HG02852 (cell line): ENCODE measurements around the gene NKG7.

Experiments used
- ATAC-seq: cut with Tn5 transposase; IDR thresholded peaks from one replicate; pipeline ENCODE4 v1.9.1; 2021; ENCODE audit warnings: mild to moderate bottlenecking, moderate library complexity; ENCODE audit not compliant: unreplicated experiment

Gene NKG7

DNA sequence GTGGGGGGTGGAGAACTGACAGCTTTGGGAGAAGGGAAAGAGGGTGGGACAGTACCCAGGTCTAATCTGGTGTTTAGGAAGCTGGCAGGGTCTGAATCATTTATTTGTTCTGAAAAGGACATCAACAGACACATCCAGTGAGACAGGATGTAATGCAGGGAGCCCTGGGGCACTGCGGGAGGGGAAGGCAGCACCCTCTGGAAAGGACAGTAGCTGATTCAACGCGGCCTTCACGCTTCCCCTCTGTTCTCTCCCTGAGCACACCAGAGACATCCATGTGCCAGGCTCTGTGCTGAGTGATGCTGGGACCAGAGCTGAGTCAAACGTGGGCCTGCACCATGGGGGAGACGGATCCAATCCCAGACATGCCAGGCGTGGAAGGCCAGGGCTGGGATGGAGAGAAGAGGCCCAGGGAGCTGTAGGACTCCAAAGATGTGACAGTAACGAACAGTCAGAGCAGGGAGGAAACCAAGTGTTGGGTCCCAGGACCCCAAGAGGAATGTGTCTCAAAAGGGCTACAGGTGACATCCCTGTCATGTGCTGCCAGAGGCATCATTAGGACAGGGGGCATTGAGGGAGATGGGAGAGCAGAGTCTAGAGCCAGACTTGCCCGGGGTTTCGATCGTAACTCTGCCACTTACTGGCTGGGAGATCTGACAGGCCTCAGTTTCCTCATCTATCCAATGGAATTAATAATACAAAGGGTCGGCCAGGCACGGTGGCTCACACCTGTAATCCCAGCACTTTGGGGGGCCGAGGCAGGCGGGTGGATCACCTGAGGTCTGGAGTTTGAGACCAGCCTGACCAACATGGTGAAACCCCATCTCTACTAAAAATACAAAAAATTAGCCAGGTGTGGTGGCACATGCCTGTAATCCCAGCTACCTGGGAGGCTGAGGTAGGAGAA is 8.0 kb downstream of the NKG7 start:
- ATAC-seq = no peak

- no peak for ATAC-seq
Measured at GRCh38 chr19:51361239-51361638, 11.2 kb downstream of the NKG7 start.

DNA sequence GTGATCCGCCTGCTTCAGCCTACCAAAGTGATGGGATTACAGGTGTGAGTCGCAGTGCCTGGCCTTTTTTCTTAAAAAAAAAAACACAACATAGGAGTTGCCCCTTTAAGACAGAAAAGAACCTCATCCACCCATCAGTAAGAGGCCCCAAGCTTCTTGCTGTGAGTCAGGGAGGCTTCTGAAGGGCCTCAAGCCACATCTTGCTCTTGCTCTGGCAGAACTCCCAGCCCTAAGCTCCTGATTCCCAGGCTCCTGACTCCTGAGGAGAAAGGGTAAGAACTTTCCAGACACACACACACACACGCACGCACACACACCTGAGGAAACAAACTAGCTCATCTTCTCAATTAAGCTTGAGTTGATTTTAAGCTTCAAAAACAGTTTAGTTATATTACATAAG is 13.2 kb downstream of the NKG7 start:
- ATAC-seq = no peak

DNA sequence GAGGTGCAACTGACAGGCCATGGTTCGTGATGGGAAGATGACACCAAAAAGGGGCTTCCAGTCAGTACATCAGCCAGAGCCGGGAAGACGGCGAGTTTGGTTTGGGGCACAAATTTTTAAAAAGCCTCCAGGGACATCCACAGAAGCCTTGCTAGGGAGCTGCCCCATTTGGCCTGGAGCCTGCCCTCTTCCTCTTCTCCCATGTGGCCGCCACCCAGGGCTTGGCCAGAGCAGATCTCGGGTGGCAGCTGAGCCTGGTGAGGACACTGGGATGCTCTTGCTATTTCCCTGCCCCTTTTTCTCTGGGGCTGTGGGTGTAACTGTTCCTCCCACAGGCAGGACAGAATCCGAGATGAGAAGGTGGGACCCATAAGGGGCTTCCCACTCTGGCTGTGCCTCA is 14.5 kb downstream of the NKG7 start:
- ATAC-seq = no peak

DNA sequence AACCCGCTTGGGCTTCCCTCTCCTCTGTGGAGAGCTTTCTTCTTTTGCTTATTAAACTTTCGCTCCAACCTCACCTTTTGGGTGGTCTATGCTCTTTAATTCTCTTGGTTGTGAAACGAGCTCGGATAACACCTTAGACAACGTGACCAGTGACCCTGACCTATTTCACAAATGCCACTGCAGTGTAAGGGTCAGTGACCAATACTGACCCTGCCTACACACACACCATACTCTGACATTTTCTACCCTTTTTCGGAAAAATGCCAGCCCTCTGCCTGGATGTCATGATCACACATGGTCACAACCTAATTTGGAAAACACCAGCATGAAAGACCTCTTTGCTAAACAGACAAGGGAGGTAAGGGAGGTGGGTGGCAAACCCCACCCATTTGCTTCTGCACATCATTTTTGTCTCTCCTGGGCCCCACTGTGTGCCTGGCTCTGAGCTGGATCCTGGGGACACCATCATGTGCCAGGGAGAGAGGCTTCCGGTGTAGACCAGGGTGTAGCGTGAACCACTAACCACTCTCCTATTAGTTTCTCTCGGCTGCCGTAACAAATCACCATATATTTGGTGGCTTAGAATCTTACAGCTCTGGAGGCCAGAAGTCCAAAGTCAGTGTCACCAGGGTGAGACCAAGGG is 16.2 kb downstream of the NKG7 start:
- no peak for ATAC-seq

GRCh38 chr19:51354742-51355148 is 17.7 kb downstream of the NKG7 start:
- ATAC-seq = no peak

DNA sequence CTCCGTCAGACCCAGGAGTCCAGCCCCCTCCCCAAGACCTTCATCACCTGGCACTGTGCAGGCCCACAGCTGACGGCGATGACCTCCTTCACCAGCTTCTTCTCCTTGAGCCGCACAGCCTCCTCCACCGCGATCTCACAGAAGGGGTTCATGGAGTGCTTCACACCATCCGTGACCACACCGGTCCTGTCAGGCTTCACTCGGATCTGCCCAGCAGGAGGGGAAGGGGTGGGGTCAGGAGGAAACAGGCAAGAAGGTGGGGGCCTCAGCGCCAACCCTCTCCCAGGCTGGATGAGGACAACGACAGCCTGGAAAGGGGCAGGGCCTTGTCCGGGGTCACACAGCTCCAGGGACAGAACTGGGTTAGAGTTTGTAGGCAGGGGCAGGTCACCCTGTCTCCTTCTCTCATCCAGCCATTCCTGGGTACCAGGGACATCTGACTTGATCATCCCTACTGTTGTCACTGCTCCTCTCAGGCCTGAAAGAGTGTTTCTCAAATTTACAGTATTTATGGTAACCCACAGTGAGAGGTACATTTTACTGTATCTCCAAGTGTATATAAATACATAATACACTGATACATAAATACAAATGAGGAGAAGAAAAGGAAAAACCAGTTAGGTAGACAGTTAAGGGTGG is 18.2 kb downstream of the NKG7 start:
- no peak for ATAC-seq

DNA sequence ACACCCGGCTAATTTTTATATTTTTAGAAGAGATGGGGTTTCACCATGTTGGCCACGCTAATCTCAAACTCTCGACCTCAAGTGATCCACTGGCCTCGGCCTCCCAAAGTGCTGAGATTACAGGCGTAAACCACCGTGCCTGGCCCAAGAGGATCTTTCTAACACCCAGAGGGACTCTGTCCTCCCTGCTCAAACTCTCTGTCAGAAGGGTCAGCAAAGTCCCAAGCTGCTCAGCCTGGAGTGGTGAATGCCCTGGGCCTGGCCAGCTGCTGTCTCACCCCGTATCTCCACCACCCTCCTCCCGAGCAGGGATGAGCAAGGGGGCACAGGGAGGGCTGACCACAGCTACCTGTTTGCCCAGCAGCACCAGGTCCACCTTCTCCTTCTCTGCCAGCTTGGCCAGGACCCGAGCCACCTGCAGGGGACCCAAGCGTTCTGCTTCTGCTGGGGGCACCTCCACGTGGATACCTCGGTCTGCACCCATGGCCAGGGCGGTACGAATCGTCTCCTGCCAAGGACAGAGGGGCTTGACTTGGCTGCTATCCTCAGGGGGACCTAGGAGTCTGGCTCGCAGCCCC is 19.6 kb downstream of the NKG7 start:
- ATAC-seq = no peak

DNA sequence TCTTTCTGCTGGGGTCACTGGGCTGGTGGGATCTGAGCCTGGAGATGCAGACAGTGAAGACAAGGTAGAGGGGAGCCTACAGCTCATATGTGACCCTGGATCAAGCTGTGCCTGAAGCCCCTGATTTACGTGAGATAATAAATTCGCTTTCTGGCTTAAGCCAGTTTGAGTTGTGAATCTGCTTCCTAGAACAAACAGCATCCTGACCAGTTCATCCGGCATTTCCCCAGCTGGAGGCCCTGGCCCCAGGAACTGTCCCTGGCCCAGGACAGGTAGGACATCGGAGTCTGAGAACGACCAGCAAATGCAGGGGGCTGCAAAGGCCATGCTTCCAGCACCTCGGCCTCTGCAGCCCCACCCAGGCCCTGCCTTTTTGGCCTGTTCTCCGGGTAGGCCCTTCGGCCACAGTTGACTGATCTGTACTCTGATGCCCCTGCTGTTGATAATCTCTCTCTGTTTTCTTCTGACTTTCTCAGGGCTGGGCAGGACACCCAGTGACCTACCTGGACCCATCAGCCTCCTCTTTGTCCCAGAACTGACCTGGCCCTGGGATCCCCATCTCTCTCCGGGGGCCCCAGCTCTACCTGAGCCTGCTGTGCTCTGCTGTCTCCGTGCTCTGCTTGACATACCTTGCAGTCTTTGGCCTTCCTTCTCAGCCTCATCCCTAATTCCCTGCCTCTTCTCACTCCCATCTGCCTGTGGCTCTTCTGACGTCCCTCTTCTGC is 21.0 kb downstream of the NKG7 start:
- no peak for ATAC-seq

DNA sequence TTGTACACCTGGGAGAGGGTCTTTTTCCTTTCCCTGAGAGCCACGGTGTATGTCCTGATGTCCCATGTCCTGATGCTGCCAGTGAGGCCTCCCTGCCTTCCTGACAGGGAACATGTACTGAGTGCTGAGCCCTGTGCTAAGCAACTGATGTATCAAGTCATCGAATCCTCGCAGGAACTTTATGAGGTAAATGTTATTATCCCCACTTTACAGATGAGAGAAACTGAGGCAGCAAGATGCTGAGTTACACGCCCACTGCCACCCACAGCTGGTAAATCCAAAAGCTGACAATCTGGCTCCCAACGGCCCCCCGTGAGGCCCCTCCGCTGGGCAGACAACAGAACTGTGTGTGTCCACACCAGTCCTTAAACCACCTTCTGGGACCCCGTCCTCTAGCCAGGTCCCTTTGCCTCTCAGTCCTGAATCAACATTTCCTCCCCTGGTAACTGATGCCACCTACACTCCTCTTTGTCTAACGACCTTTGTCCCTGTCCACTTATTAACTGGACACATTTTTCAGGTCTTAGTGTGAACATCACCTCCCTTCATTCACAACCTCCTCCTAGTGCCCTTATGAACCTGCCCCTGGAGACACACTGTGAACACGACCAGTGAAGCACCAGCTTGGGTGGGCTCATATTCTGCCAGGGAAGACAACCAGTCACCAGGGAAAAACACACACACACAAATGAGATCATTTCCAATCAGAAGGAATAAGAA is 25.1 kb downstream of the NKG7 start:
- ATAC-seq = no peak

DNA sequence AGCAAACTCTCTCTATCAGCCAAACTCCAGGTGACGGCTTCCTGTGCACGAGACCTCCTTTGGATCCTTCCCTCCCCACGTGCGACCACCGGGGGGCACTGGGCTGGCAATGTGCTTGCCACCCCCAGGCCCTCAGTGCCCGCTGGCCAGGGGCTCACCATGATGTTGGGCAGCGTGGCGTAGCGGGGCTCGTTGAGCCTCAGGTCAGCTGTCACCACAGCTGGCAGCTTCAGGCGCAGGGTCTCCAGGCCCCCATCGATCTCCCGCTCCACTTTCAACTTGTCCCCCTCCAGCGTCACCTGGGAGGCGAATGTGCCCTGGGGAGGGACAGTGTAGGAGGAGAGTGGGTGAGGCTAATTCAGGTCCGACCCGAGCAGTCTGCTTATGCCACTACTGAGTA is 25.7 kb downstream of the NKG7 start:
- no peak for ATAC-seq

- no peak for ATAC-seq
Measured at GRCh38 chr19:51345076-51345620, 27.3 kb downstream of the NKG7 start.

- no peak for ATAC-seq
Measured at GRCh38 chr19:51342631-51343569, 29.6 kb downstream of the NKG7 start.

DNA sequence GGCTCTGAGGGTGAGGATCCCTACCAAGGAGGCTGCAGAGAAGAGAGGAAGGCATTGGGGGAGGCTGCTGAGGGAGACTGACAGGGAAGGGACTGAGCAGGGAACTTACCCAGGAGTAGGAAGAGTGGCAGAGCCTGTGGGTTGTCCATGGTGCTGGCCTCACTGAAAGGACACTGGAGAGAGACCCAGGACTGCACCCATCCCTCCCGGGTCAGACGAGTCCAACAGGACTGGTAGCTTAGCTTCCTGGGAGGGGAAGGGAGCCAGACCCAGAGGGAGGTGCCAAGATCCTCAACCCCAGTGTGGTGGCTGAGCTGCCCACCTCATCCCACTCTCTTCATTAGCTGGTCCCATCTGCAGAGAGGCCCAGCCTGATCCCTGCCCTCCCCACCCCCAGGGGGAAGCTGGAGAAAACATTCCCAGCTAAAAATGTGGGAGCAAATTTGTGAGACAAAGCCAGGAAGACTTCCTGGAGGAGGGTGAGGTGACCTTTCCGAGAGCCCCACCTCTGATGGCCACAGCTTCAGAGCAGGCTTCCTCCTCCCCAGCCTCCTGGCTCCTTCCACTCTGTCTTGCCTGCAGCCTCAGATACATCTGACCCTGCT is 30.4 kb downstream of the NKG7 start, which contains the start of gene VSIG10L:
VSIG10L (minus strand) TSS at position 164 of the 605 bp plus-strand sequence; CDS start at position 149, 15 bp downstream.
- ATAC-seq = no peak

- no peak for ATAC-seq
Measured at GRCh38 chr19:51341066-51341465, 31.4 kb downstream of the NKG7 start.

DNA sequence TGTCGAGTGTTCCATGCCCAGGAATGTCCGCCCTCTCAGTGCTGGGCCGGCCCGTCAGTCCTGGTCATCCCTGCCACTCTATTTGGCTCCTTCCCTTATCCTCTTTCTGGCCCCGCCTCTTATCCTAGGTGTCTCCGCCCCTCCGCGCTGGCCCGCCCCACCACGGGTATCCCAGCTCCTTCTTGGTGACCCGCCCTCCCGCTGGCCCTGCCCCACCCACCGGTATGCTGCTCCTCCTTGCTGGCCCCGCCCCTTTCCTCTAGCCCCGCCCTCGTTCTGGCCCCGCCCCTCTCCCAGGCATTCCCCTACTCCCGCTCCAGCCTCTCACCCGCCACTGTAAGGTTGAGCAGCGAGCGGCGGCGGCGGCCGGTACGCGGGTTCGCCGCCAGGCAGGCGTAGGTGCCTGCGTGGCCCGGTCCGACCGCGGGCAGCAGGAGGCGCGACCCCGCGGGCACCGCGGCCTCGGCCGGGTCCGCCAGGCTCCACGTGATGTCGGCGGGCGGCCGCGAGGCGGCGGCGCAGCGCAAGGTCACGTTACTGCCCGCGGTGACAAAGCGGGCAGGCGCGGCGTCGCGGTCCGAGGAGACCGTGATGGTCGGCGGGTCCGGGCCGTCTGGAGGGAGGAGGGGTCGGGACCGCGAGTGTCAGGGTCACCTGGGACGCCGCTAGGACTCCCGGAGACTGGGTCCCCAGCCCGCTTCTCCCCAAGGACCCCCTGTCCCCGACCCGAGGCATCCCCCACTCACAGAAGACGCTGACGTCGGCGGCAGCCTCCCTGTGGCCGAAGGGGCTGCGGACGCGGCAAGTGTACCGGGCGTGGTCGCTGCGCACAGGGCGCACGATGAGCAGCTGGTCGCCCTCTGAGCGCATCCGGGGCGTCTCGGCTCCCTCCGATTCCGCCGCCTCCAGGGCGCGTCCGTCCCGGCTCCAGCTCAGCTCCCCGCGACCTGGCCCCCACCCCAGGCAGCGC is 32.5 kb downstream of the NKG7 start:
- ATAC-seq = peak; percentile 46

DNA sequence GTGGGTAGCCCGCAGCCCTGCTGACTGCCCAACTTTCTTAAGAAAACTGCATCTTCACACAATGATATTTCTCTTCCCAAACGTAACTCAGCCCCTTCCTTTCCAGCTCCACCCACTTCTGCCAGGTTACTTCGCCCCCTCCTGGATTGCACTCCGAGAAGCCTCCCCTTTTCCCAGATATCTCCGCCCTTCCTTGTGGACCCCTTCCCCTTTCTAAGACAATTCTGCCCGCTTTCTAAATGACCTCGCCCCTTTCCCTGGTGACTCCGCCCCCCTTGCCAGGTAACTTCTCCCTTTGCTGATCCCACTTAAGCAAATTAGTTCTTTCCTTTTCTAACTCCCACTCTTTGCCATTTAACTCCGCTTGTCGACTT is 33.2 kb downstream of the NKG7 start:
- ATAC-seq = no peak
